OCI-LY3 (cell line): Measurements from ENCODE around the gene AQP2.

Source experiments
- H2AFZ ChIP-seq: fragments of 200-600, 300-600 bp; shearing (Covaris generic); 2 replicates; pipeline ENCODE4 v1.6.0; 2014; ENCODE audit warnings: antibody characterized with exemption, low read depth, low read length
- H3K27ac ChIP-seq: fragments of 200-600, 300-600 bp; sonication (generic); 2 replicates; pipeline ENCODE4 v1.5.1; 2014; ENCODE audit warnings: mild to moderate bottlenecking, low read length, moderate library complexity, mixed read lengths
- H3K27me3 ChIP-seq: fragments of 200-600, 300-600 bp; sonication (generic); 2 replicates; pipeline ENCODE4 v1.6.1; 2014; ENCODE audit warnings: low read depth, low read length, mixed read lengths
- H3K36me3 ChIP-seq: fragments of 200-600, 300-600 bp; sonication (generic); replicated peaks from 2 replicates; pipeline ENCODE3; 2014; ENCODE audit warnings: low read depth, low read length, mixed read lengths
- H3K4me1 ChIP-seq: fragments of 300-600, 200-600 bp; sonication (generic); 2 replicates; pipeline ENCODE4 v1.6.1; 2014; ENCODE audit warnings: low read length, mixed read lengths
- H3K4me2 ChIP-seq: fragments of 200-600, 300-600 bp; sonication (generic); 2 replicates; pipeline ENCODE4 v1.6.1; 2014; ENCODE audit warnings: low read length, mixed read lengths
- H3K4me3 ChIP-seq: fragments of 300-600, 200-600 bp; sonication (generic); 2 replicates; pipeline ENCODE4 v1.5.1; 2014; ENCODE audit warnings: antibody characterized with exemption, mild to moderate bottlenecking, low read length, moderate library complexity
- H3K79me2 ChIP-seq: fragments of 300-600, 200-600 bp; shearing (Covaris generic); 2 replicates; pipeline ENCODE4 v1.6.1; 2014; ENCODE audit warnings: mild to moderate bottlenecking, low read length, mixed read lengths
- H3K9ac ChIP-seq: fragments of 300-600, 200-600 bp; shearing (Covaris generic); 2 replicates; pipeline ENCODE4 v1.6.0; 2014; ENCODE audit warnings: mild to moderate bottlenecking, low read length, moderate library complexity
- H3K9me3 ChIP-seq: fragments of 200-600, 300-600 bp; shearing (Covaris generic); 2 replicates; pipeline ENCODE4 v1.6.1; 2014; ENCODE audit warnings: low read length, mixed read lengths; ENCODE audit not compliant: insufficient read depth
- H4K20me1 ChIP-seq: fragments of 200-600, 300-600 bp; sonication (generic); 2 replicates; pipeline ENCODE4 v1.6.1; 2016; ENCODE audit warnings: low read length, mixed read lengths; ENCODE audit not compliant: insufficient read depth
- EZH2phosphoT487 ChIP-seq: fragments of 200-600 bp; shearing (Covaris generic); IDR thresholded peaks from 2 replicates; pipeline ENCODE4 v1.6.1; 2018; ENCODE audit warnings: antibody characterized with exemption, mixed run types, low read depth
- TF ChIP-seq, protein P1 (sequence below): fragments of 200-600, 300-600 bp; sonication (generic); IDR thresholded peaks from 2 replicates; pipeline ENCODE4 v1.5.1; 2014; ENCODE audit warnings: antibody characterized with exemption, low read length, low read depth

AQP2 gene

DNA sequence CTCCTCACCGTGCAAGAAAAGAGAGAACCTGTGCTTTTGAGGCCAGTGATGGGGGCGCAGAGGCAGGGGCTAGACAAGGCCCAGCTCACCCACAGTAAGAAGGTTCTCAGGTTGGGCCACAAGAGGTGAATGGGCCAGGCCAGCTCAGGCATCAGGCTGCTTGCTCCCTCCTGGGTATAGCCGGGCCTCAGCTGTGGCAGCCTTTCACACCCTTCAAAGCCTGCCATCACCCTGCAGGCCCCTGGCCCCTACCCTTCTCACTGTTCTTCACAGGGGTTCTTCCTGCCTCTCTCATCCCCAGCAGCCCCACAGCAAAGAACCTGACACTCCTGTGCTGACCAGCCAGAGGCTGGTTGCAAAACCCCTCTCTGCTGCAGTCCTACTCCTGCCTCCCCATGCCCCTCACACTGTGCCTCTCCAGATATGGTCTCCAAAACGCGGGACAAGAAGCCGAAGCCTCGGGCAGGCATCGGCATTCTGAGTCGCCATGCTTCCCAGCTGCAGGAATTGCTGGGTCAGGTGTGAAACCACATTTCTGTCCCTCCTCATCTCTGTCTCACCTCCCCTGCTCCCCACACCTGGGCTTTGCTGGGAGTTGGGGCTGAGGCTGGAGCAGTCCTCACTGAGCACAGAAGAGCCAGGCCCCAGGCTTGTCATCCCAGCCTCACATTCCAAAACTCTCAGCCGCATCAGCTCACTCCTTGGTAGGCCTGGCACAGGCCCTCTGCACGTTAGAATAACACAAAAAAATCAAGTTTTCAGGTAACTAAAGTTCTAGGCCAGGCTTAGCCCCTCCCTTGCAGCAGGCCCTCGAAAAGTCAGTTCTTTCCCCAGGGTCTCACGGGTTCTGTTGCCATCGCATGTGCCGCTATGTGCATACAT, 40.0 kb upstream of the AQP2 start:
- no peak overlapping the region for H2AFZ ChIP-seq
- TF ChIP-seq, protein P1, sequence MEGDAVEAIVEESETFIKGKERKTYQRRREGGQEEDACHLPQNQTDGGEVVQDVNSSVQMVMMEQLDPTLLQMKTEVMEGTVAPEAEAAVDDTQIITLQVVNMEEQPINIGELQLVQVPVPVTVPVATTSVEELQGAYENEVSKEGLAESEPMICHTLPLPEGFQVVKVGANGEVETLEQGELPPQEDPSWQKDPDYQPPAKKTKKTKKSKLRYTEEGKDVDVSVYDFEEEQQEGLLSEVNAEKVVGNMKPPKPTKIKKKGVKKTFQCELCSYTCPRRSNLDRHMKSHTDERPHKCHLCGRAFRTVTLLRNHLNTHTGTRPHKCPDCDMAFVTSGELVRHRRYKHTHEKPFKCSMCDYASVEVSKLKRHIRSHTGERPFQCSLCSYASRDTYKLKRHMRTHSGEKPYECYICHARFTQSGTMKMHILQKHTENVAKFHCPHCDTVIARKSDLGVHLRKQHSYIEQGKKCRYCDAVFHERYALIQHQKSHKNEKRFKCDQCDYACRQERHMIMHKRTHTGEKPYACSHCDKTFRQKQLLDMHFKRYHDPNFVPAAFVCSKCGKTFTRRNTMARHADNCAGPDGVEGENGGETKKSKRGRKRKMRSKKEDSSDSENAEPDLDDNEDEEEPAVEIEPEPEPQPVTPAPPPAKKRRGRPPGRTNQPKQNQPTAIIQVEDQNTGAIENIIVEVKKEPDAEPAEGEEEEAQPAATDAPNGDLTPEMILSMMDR = no peak
- TF ChIP-seq EZH2phosphoT487 = no peak

DNA sequence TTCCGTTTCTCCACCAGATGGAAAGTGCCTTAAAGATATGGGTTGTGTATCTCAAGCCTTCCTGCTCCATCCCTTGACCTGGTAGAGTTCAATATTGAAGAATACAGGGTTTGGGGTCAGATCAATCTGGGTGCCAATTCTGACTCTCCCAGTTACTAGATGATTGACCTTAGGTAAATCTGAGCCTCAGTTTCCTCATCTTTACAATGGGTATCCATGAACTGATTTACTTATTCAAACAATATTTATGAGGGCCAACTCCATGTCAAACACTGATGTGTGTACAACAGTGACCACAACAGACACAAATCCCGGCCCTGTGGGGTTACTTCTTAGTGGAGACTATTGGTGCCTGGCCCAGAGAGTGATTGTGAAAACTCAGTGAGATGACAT, 39.3 kb upstream of the AQP2 start:
- no peak overlapping the region for H3K9ac ChIP-seq
- no peaks in the 10 kb centered on the region for H3K9me3 ChIP-seq
- no peaks in the 10 kb centered on the region for H3K36me3 ChIP-seq

More for the DNA sequence above, 40.0 kb upstream of the AQP2 start:
- H3K4me2 ChIP-seq = no peak overlapping the region
- no peaks in the 10 kb centered on the region for H3K4me1 ChIP-seq
- H3K79me2 ChIP-seq = no peaks in the 10 kb centered on the region
- H3K9ac ChIP-seq = no peak overlapping the region
- H3K4me3 ChIP-seq = no peak overlapping the region
- H3K27ac ChIP-seq = no peak overlapping the region
- no peaks in the 10 kb centered on the region for H4K20me1 ChIP-seq
- H3K27me3 ChIP-seq = no peaks in the 10 kb centered on the region
- no peaks in the 10 kb centered on the region for H3K9me3 ChIP-seq
- H3K36me3 ChIP-seq = no peaks in the 10 kb centered on the region

DNA sequence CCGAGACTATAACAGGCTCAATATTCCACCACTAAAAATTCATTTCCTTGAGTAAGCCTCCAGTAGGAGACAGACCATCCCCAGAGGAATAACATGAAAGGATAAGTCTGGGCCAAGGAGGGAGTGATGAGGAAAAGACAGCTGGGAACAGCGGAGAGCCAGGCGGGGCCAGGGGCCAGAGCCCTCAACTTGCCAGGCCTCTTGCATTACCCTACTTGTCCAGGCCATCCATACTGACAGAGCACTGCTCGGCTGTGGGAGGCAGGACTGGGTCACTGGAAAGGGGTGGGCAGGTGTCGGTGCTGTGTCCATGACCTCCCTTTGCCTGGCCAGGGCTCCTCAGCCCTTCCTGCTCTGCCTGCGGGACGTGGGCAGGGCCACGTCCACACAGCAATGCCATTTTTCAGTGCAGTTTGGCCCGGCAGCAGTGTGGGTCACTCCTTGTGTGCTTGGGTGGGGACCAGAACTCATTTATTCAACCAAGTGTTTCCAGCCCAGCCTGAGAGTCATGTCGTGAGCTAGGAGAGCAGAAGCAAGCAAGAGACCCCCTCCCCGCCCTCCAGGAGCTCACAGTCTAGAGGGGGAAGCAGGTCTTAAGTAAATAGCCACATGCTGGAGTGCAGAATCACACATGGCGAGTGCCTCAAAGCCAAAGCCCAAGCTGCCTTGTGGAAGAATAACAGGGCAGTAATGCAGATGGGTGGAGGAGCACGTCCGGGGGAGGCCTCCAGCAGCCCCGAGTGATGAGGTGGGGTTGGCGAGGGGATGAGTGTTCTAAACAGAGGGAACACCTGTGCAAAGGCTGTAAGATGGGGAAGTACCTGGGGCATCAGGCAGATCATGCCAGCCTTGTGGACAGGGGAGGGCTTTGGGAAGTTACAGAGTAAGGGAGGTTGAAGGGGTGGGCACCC, 37.9 kb upstream of the AQP2 start:
- Histone ChIP-seq H3K27me3 (peaks cover 4% of the 10 kb centered on the region; the same call in 1 of the 2 replicates), H3K79me2 (no peaks in the 10 kb centered on the region), H3K27ac (no peak overlapping the region), H3K4me3 (no peak overlapping the region), H3K4me1 (no peaks in the 10 kb centered on the region), H3K9me3 (no peaks in the 10 kb centered on the region), H3K4me2 (no peak overlapping the region), H2AFZ (no peak overlapping the region), H3K9ac (no peak overlapping the region), H4K20me1 (no peaks in the 10 kb centered on the region), H3K36me3 (no peaks in the 10 kb centered on the region)
- TF ChIP-seq, protein P1 = no peak
- TF ChIP-seq EZH2phosphoT487 = no peak

More for the DNA sequence above, 39.3 kb upstream of the AQP2 start:
- H3K4me3 ChIP-seq = no peak overlapping the region
- no peaks in the 10 kb centered on the region for H3K27me3 ChIP-seq
- H3K79me2 ChIP-seq = no peaks in the 10 kb centered on the region
- H3K4me2 ChIP-seq = no peak overlapping the region
- H3K27ac ChIP-seq = no peak overlapping the region
- H3K4me1 ChIP-seq = no peaks in the 10 kb centered on the region
- no peak for TF ChIP-seq EZH2phosphoT487
- TF ChIP-seq, protein P1 = no peak
- no peak overlapping the region for H2AFZ ChIP-seq
- no peaks in the 10 kb centered on the region for H4K20me1 ChIP-seq
